Upper lobe of left lung (tissue), 6 donors: Measurements from ENCODE around the gene PTPRN2. TPM values are rescaled to one million over a fixed set of nuclear protein-coding genes. Genes with fewer than 3 reads are reported as not detected.
A peak's percentile ranks its signal among the peaks of the same experiment; 100 is the strongest.

Source experiments
- ATAC-seq, 2 donors: fragments of 200-7000 bp; cut with Tn5 transposase; one replicate each; pipeline ENCODE4 v1.9.1; 2022; ENCODE audit warnings: mild to moderate bottlenecking in 2 of 2, moderate library complexity in 2 of 2; ENCODE audit not compliant: low FRiP score in 2 of 2
- DNase-seq, 2 donors: peaks; one replicate each; pipeline ENCODE4 v3.0.0-alpha.2; 2019 to 2020
- H3K27ac ChIP-seq, 4 donors: fragments of 200-600 bp; sonication (generic); one replicate each; pipeline ENCODE4 v1.5.1; 2016 to 2019
- H3K27me3 ChIP-seq, 4 donors: fragments of 200-600 bp; sonication (generic); one replicate each; pipeline ENCODE4 v1.5.1; 2017 to 2019
- H3K36me3 ChIP-seq, 4 donors: fragments of 200-600 bp; sonication (generic); one replicate each; pipeline ENCODE4 v1.5.1; 2016 to 2019
- H3K4me1 ChIP-seq, 4 donors: fragments of 200-600 bp; sonication (generic); one replicate each; pipeline ENCODE4 v1.5.1; 2018 to 2019
- H3K4me3 ChIP-seq, 4 donors: fragments of 200-600 bp; sonication (generic); one replicate each; pipeline ENCODE4 v1.5.1; 2017 to 2019; ENCODE audit warnings: mild to moderate bottlenecking in 2 of 4, moderate library complexity in 1 of 4
- H3K9me3 ChIP-seq, 4 donors: fragments of 200-600 bp; sonication (generic); one replicate each; pipeline ENCODE4 v1.5.1; 2018 to 2019
- CTCF ChIP-seq, 6 experiments: fragments of 450-650 bp in 4 of 6; fragments of 200-600 bp in 2 of 6; sonication (generic) in 2 of 6; IDR thresholded peaks; one replicate each; pipeline ENCODE4 v1.5.1; 2016 to 2019; ENCODE audit warnings: antibody characterized with exemption in 6 of 6
- EP300 ChIP-seq, 4 donors: sonication (generic); formaldehyde crosslinking; IDR thresholded peaks; one replicate each; pipeline ENCODE4 v1.5.1; 2017; ENCODE audit warnings: antibody characterized with exemption in 4 of 4, control low read depth in 2 of 4
- POLR2A ChIP-seq, 4 donors: fragments of 450-650 bp; IDR thresholded peaks; one replicate each; pipeline ENCODE4 v1.5.1; 2016 to 2017; ENCODE audit warnings: antibody characterized with exemption in 4 of 4, mild to moderate bottlenecking in 2 of 4
- POLR2AphosphoS5 ChIP-seq, 2 donors: sonication (generic); formaldehyde crosslinking; IDR thresholded peaks; one replicate each; pipeline ENCODE4 v1.5.1; 2017; ENCODE audit warnings: antibody characterized with exemption in 2 of 2
- WGBS, 2 donors: methylation state at CpG; one replicate each; pipeline ENCODE4 v1.1.5; 2017 to 2018; 5-methylcytosine and 5-hydroxymethylcytosine counted together
- total RNA-seq, 6 donors: library from RNA; depleted of rRNA in 4 of 6; stranded (reverse); fragments of >200 nt in 4 of 6; gene quantifications; one replicate each; pipeline versions ENCODE4 v1.1.0 to v1.2.1, GENCODE V29; 2016 to 2021
- donor health status: DM: no; HTN: no; CAD: no; lungs with moderate emphysema.
- donor health status: DM: no; HTN: yes; CAD: no; lungs with severe emphysema.

PTPRN2 gene
- total RNA-seq, 6 donors from 2014 or later: 3.3 to 7.9 (median 5.2) TPM

- ATAC-seq (no peak), DNase-seq (peak in 1 of 2 donors; percentile 75)
- Histone ChIP-seq H3K27ac (no peak overlapping the region), H3K27me3 (no peaks in the 10 kb centered on the region), H3K9me3 (peaks cover 0 to 13% (median under 1%) of the 10 kb centered on the region in 4 donors), H3K4me3 (no peak overlapping the region), H3K36me3 (no peaks in the 10 kb centered on the region), H3K4me1 (no peaks in the 10 kb centered on the region)
- WGBS, 2 donors: 82 to 86% methylated on average over 3 to 14 of the region's 14 CpGs
- TF ChIP-seq POLR2AphosphoS5 (IDR thresholded peaks at IDR 0.05): no peak
- no peak for TF ChIP-seq CTCF (IDR thresholded peaks at IDR 0.05)
- TF ChIP-seq POLR2A (IDR thresholded peaks at IDR 0.05): no peak
- TF ChIP-seq EP300 (IDR thresholded peaks at IDR 0.05): no peak
These were observed 477.0 kb downstream of the PTPRN2 start for GRCh38 chr7:158110661-158111048.

GRCh38 chr7:158110034-158110590 is 477.5 kb downstream of the PTPRN2 start:
- DNase-seq (no peak), ATAC-seq (no peak)
- TF ChIP-seq EP300 (IDR thresholded peaks at IDR 0.05): no peak
- no peak for TF ChIP-seq POLR2AphosphoS5 (IDR thresholded peaks at IDR 0.05)
- TF ChIP-seq CTCF (IDR thresholded peaks at IDR 0.05): no peak
- no peak for TF ChIP-seq POLR2A (IDR thresholded peaks at IDR 0.05)
- Histone ChIP-seq H3K36me3 (no peaks in the 10 kb centered on the region), H3K4me1 (no peaks in the 10 kb centered on the region), H3K9me3 (peaks cover 0 to 13% (median 0%) of the 10 kb centered on the region in 4 donors), H3K27ac (no peak overlapping the region), H3K4me3 (no peak overlapping the region), H3K27me3 (no peaks in the 10 kb centered on the region)
- 89 to 91% methylated on average over 12 to 15 of the region's 15 CpGs for WGBS, 2 donors

- Histone ChIP-seq H3K9me3 (peaks cover 0 to 9% (median 0%) of the 10 kb centered on the region in 4 donors), H3K27ac (no peak overlapping the region), H3K36me3 (no peaks in the 10 kb centered on the region), H3K4me3 (no peak overlapping the region), H3K27me3 (no peaks in the 10 kb centered on the region), H3K4me1 (no peaks in the 10 kb centered on the region)
- DNase-seq: no peak
- WGBS, 2 donors: 74 to 90% methylated on average over 12 of the region's 12 CpGs
- ATAC-seq: no peak
- TF ChIP-seq EP300 (IDR thresholded peaks at IDR 0.05) (no peak), POLR2A (IDR thresholded peaks at IDR 0.05) (no peak), POLR2AphosphoS5 (IDR thresholded peaks at IDR 0.05) (no peak), CTCF (IDR thresholded peaks at IDR 0.05) (no peak)
These were observed 478.1 kb downstream of the PTPRN2 start for GRCh38 chr7:158109364-158110033.

GRCh38 chr7:158108646-158109293 is 478.9 kb downstream of the PTPRN2 start:
- no peak for DNase-seq
- ATAC-seq: no peak
- Histone ChIP-seq H3K27ac (no peak overlapping the region), H3K4me1 (no peaks in the 10 kb centered on the region), H3K36me3 (no peaks in the 10 kb centered on the region), H3K4me3 (no peak overlapping the region), H3K27me3 (no peaks in the 10 kb centered on the region), H3K9me3 (peaks cover 0 to 5% (median 0%) of the 10 kb centered on the region in 4 donors)
- TF ChIP-seq CTCF (IDR thresholded peaks at IDR 0.05) (no peak), POLR2A (IDR thresholded peaks at IDR 0.05) (no peak), EP300 (IDR thresholded peaks at IDR 0.05) (no peak), POLR2AphosphoS5 (IDR thresholded peaks at IDR 0.05) (no peak)
- WGBS, 2 donors: 91 to 95% methylated on average over 4 of the region's 4 CpGs
